ENCODE data around the gene VASH1. TPM values are rescaled to one million over a fixed set of nuclear protein-coding genes. Genes with fewer than 3 reads are reported as not detected.
"Not testable (repeated sequence)": the region's sequence is repeated elsewhere in the genome, so short reads cannot be mapped to it uniquely, and the experiment has no call there.

The VASH1 gene
- 1 to 10 TPM; 1.7 to 2.3 TPM for total RNA-seq

DNA sequence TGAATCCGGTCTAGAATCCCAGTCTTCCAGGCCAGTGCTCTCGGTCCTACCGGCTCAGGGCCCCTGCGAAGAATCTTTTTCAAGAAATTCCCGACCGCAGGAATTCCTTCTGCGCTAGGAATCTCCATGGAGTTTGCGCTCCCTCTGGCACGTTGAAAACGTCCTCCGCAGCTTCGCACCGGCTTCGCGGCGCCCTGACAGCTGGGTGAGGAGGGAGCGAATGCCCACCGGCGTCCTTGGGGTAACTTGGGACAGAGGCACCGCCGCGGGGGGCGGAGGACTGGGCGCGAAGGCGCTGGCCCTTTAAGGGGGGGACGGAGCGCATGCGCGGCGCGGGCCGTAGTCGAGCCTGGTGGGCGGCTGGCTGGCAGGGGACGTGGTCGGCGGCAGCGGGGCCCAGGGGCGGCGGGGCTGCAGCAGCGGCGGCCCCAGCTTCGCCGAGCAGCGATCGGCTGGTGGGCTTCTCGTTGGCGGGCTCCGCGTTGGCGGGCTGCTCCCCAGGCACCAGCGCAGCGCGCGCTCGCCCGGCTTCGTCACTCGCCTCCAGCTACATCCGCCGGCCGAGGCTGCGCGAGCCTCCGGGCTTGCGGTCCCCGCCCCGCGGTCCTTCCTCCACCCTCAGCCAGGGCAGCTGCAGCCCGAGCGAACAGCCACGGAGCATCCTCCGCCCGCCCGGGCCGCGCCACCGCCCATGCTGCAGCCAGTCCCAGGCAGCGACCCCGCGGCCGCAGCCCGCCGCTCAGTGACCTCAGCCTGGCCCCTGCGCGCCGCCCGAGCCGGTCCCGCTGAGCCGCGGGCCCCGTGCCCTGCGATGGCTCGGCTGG, at the start of gene VASH1:
Gene VASH1 (plus strand): TSS at position 333 of the 824 bp plus-strand sequence. CDS start 1,354 bp downstream, outside the sequence.
- Mint-ChIP-seq H3K4me1 (peaks cover 2% of the 10 kb centered on the region), H3K27me3 (peaks cover 43% of the 10 kb centered on the region), H3K9me3 (no peaks in the 10 kb centered on the region), H3K27ac (no peak within 1 kb of the TSS), H3K4me3 (peak within 1 kb of the TSS; percentile 75), H3K36me3 (no peaks in the 10 kb centered on the region)
- DNase-seq: peak; percentile 70

- no peak for DNase-seq
- Mint-ChIP-seq H3K4me3 (no peak overlapping the region), H3K9me3 (no peaks in the 10 kb centered on the region), H3K36me3 (no peaks in the 10 kb centered on the region), H3K27ac (no peak overlapping the region), H3K4me1 (no peaks in the 10 kb centered on the region), H3K27me3 (peaks cover 33% of the 10 kb centered on the region)
These were observed 48.1 kb upstream of the VASH1 start for GRCh38 chr14:76713121-76713520.

DNA sequence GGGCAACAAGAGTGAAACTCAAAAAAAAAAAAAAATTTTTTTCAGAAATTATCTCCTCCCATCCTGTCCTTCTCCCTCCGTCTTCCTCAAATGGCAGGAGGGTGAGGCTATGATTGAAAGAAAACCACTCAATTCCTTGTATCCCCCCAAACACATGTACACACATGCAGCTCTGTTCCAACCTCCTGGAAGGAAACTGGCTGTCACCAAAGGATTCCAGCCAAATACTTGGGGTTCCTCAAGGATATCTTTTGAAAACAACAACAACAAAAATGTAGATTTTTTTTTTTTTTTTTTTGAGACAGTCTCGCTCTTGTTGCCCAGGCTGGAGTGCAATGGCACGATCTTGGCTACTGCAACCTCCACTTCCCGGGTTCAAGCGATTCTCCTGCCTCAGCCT, 46.8 kb upstream of the VASH1 start:
- no peaks in the 10 kb centered on the region for H3K9me3 Mint-ChIP-seq
- no peak overlapping the region for H3K4me3 Mint-ChIP-seq
- no peaks in the 10 kb centered on the region for H3K4me1 Mint-ChIP-seq
- H3K27me3 Mint-ChIP-seq: peaks cover 37% of the 10 kb centered on the region
- no peak for DNase-seq
- no peaks in the 10 kb centered on the region for H3K36me3 Mint-ChIP-seq
- no peak overlapping the region for H3K27ac Mint-ChIP-seq

- H3K4me1 Mint-ChIP-seq: no peaks in the 10 kb centered on the region
- no peaks in the 10 kb centered on the region for H3K9me3 Mint-ChIP-seq
- H3K27ac Mint-ChIP-seq: no peak overlapping the region
- no peak for DNase-seq
- H3K36me3 Mint-ChIP-seq: no peaks in the 10 kb centered on the region
- peaks cover 33% of the 10 kb centered on the region for H3K27me3 Mint-ChIP-seq
- no peak overlapping the region for H3K4me3 Mint-ChIP-seq
These were observed 46.2 kb upstream of the VASH1 start for GRCh38 chr14:76715101-76715500.

- no peaks in the 10 kb centered on the region for H3K9me3 Mint-ChIP-seq
- no peak overlapping the region for H3K27ac Mint-ChIP-seq
- H3K4me1 Mint-ChIP-seq: no peaks in the 10 kb centered on the region
- no peak for DNase-seq
- no peak overlapping the region for H3K4me3 Mint-ChIP-seq
- H3K36me3 Mint-ChIP-seq: no peaks in the 10 kb centered on the region
- H3K27me3 Mint-ChIP-seq: peaks cover 31% of the 10 kb centered on the region
These were observed 45.7 kb upstream of the VASH1 start for GRCh38 chr14:76715511-76716081.

DNA sequence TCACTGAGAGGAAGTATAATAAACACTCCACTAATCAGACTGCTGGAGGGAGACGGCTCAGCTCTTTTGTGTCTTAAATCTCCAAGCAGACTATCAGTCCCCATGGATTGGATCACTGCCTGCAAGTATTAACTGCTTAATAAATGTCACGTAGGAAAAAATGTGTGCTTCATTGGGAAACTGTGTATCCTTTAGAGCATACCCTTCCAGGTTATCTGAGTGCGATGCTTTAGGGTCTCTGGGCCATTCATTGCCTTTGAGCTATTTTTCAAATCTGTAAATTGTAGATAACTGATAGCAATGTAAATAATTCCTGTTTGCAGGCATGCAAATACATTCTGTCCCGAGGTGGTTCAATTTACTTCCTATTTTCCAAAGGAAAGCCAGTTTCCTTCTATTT, 45.0 kb upstream of the VASH1 start:
- Mint-ChIP-seq H3K4me1 (no peaks in the 10 kb centered on the region), H3K27ac (no peak overlapping the region), H3K4me3 (no peak overlapping the region), H3K36me3 (no peaks in the 10 kb centered on the region), H3K9me3 (no peaks in the 10 kb centered on the region), H3K27me3 (peaks cover 28% of the 10 kb centered on the region)
- DNase-seq: no peak

DNA sequence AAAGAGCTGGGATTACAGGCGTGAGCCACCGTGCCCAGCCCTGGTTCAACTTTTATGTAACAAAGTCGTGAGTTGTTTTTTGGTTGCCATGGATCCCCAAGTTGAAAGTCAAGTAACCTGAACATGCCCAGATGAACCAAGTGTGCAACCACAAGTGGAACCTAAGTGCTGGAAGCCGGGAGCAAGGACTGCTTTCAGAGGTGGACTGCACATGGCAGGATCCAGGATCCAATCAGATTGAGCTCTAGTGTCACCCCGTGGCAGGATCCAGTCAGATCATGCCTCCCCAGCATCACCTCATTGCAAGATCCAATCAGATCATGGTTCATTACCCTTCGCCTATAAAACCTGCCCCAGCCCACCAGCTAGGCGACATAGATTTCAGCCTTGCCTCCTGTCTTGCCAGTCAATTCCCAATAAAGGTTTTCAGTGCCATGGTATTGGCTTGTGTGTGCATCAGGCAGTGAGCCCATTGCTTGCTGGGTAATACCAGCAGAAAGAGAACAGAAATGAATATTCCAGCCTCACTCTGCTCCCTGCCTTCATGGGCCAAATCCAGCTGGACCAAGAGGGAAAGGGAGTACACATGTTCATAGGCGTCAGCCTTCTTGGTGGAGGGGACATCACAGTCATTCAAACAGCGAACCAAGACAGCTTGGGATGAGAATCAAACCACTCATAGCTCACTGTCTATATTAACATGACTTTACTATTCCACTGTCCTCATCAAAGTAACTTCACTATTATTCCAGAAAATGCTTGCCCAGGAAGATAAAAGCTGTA, 43.6 kb upstream of the VASH1 start:
- H3K27me3 Mint-ChIP-seq: peaks cover 28% of the 10 kb centered on the region
- H3K36me3 Mint-ChIP-seq: no peaks in the 10 kb centered on the region
- H3K4me3 Mint-ChIP-seq: no peak overlapping the region

DNA sequence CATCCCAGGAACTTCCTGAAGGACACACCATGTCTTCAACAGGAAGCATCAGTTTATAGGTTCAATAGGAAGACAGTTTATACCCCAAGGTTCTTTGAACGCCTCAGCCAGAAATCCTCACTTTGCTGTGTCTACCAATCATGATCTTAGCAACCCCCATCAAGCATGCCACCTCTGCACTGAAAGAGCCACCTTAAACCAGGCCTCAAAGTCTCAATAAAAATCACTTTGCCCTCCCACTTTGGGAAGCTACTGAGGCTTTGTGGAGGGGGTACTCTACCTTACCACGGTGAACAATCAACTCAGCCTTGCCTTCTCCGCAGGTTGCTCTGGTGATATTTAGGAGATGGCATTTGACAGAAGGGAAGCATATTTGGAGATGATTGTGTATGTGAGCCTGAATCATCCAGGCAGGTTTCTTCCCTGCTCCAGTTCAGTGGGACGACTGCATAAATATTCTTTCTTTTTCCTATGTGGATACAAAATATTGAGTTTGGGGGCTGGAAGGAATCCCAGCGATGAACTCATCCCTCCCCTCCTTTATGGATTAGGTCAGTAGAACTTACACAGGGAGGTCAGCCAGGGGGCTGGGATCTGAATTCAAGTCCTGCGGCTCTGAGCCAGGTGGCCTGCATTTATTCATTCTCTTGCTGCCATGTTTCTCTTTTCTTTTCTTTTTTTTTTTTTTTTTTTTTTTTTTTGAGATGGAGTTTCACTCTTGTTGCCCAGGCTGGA, 42.8 kb upstream of the VASH1 start:
- H3K4me1 Mint-ChIP-seq: no peaks in the 10 kb centered on the region
- peaks cover 26% of the 10 kb centered on the region for H3K27me3 Mint-ChIP-seq
- H3K9me3 Mint-ChIP-seq: no peaks in the 10 kb centered on the region
- H3K27ac Mint-ChIP-seq: no peak overlapping the region
- no peak overlapping the region for H3K4me3 Mint-ChIP-seq
- no peak for DNase-seq
- H3K36me3 Mint-ChIP-seq: no peaks in the 10 kb centered on the region

More for the DNA sequence above, 43.6 kb upstream of the VASH1 start:
- Mint-ChIP-seq H3K9me3 (no peaks in the 10 kb centered on the region), H3K27ac (no peak overlapping the region), H3K4me1 (no peaks in the 10 kb centered on the region)
- DNase-seq: no peak

DNA sequence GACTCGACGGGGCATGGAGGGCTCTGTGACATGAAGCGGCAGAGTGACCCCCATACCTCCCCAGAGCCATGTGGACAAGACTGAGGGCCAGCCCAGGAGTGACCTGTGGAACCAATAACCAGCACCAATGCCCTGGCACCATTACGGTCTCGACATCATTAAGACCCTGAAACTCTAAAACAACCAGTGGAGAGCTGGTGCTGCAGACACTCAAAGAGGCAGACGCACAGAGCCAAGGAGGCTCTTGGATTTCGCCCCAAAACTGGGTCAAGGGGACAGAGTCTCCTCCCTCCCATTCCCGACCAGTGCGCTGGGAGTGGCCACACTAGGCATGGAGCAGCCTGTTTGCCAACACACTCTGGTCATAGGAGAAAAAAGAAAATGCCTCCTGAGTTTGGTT, 41.6 kb upstream of the VASH1 start:
- DNase-seq: no peak
- Mint-ChIP-seq H3K27ac (no peak overlapping the region), H3K36me3 (no peaks in the 10 kb centered on the region), H3K9me3 (no peaks in the 10 kb centered on the region), H3K4me3 (no peak overlapping the region), H3K27me3 (peaks cover 19% of the 10 kb centered on the region), H3K4me1 (no peaks in the 10 kb centered on the region)

DNA sequence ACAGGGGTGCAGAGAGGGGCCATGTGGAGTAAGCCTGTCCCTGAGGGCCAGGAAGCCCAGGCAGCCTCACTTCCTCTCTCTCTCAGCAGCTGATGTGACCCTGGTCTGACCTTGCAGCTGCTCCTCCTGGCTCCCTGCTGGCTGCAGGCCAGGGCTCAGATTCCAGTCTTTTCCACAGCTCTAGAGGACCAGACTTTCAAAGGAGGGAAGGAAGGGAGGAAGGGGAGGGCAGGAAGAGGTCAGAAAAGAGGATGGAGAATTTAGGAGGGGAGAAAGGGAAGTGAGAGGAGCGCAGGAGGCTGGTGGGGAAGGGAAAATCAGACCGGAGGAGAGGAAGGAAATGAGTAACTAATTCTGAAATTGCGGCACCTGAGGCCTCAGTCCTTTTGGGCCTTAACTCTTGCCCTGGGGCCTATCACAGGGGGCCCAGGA, 40.9 kb upstream of the VASH1 start:
- Mint-ChIP-seq H3K27ac (no peak overlapping the region), H3K4me1 (no peaks in the 10 kb centered on the region), H3K4me3 (no peak overlapping the region), H3K9me3 (no peaks in the 10 kb centered on the region), H3K27me3 (peaks cover 22% of the 10 kb centered on the region), H3K36me3 (no peaks in the 10 kb centered on the region)
- no peak for DNase-seq

- H3K27ac Mint-ChIP-seq, H3K9me3 Mint-ChIP-seq, H3K4me3 Mint-ChIP-seq, H3K4me1 Mint-ChIP-seq, H3K36me3 Mint-ChIP-seq, DNase-seq: not testable (repeated sequence)
- peaks cover 15% of the 10 kb centered on the region for H3K27me3 Mint-ChIP-seq
These were observed 39.8 kb upstream of the VASH1 start for GRCh38 chr14:76721506-76721905.

- Mint-ChIP-seq H3K36me3 (no peaks in the 10 kb centered on the region), H3K4me1 (no peaks in the 10 kb centered on the region), H3K27ac (no peak overlapping the region), H3K9me3 (no peaks in the 10 kb centered on the region), H3K4me3 (no peak overlapping the region), H3K27me3 (peaks cover 13% of the 10 kb centered on the region)
- no peak for DNase-seq
These were observed 36.4 kb upstream of the VASH1 start for GRCh38 chr14:76724651-76725550.

- Mint-ChIP-seq H3K9me3 (no peaks in the 10 kb centered on the region), H3K4me3 (no peak overlapping the region), H3K27ac (no peak overlapping the region), H3K4me1 (no peaks in the 10 kb centered on the region), H3K27me3 (peaks cover 19% of the 10 kb centered on the region), H3K36me3 (no peaks in the 10 kb centered on the region)
- no peak for DNase-seq
These were observed 34.7 kb upstream of the VASH1 start for GRCh38 chr14:76726551-76726970.

DNA sequence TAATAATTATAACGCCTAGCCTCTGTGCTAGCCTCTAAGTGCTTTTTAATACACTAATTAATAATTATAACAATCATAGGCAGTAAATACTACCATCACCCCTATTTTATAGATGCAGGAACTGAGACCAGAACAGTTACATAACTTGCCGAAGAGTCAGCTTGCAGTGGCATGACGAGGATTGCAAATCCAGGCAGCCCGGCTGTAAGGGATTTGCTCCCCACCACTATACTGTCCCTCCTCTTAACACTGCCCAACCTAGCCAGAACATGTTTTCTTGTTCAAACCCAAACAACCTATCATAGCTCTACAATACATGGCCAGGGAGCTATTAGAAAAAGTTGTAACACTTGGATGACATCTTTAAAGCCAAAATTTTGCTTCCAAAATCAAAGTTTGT, 33.9 kb upstream of the VASH1 start:
- DNase-seq: no peak
- Mint-ChIP-seq H3K4me3 (no peak overlapping the region), H3K27me3 (peaks cover 20% of the 10 kb centered on the region), H3K9me3 (no peaks in the 10 kb centered on the region), H3K36me3 (no peaks in the 10 kb centered on the region), H3K4me1 (no peaks in the 10 kb centered on the region), H3K27ac (no peak overlapping the region)

Measured in activated naive CD8-positive, alpha-beta T cell treated with anti-CD3 and anti-CD28 coated beads for 36 hours (primary cell).